ENCODE measurements around the gene TBC1D9B.

TBC1D9B gene

DNA sequence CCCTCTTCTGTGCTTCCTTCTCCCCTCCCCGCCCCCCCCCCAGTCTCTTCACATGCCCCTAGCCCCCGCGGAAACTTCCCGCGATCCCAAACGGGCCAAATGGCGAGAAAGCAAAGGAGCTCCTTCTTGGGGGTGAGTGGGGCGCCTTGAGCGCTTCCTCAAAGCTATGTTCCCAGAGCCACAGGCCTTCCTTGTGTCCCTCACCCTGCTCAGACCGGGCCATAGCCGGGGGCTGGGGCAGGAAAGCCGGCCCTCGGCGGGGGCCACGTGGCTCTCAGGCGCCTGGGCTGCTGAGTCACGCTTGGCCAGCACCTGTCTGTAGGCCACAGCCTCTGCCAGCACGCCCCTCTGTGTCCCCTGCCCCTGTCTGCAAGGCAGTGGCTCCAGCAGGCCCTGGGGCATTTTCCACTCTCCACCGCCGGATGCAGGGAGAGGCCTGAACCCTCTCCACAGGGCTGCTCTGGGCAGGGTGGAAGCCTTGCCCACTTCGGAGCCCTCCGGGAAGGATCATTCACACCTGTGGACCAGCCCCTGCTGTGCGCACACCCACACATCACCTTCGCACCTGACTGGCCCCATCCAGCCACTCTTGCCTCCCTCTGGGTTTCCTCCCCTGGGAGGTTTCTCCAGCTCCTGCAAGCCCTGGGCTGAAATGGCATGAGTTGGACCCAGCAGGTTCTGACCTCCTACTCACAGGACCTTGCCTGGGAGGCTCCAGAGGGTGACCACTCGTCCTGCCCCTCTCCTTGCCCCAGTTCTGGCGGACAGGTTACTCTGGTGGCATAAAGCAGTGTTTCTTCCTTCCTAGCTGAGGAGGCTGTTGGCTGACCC, 88.2 kb downstream of the TBC1D9B start:
- DNase-seq = no peak

- DNase-seq = peak; percentile 83
These were observed 88.9 kb downstream of the TBC1D9B start for GRCh38 chr5:179818746-179819295.

DNA sequence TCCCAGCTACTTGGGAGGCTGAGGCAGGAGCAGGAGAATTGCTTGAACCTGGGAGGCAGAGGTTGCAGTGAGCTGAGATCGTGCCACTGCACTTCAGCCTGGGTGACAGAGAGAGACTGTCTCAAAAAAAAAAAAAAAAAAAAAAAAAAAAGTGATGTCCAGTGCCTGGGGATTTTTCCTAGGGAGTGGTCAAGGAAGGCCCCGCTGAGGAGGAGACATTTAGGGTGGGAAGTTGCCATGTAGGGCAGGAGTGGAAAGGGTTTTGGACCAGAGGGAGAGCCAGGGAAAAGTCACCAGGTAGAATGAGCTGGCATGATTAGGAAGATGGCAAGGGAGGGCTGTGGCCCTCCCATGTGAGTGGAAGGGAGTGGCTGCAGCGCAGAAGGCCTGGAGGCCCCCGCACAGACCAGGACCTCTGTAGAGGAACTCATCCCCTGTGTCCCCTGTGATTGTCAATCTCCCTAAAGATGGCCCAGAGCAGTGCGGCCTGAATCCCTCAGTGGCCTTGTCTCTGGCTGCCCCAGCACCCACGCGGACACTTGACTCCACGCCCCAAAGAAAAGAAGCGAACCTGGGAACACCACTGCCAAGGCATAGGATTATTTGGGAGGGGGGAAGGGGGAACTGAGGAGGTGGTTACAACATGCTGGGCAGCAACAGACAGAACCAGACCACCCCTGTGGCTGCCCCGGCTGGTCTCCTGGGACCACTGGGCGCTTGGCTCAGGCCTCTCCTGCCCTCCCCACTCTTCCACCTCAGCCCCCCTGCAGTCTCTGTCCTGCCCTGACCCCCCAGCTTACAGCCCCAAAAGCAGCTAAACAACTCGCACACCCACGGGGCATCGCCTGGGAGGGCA, 89.6 kb downstream of the TBC1D9B start:
- no peak for DNase-seq

DNA sequence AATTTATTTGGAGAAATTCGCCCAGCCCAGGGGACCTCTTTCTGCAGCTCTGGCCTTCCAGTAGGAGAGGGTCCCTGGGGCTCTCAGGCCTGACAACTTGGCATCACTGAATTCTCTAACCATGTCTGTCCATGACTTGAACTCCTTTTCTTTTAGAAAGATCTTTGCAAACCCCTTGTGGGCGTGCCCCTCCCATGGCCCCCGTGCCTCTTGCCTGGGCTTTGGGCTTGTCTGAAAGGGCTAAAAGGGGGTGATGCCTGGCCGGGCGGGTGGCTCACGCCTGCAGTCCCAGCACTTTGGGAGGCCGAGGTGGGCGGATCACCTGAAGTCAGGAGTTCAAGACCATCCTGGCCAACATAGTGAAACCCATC, 90.2 kb downstream of the TBC1D9B start:
- no peak for DNase-seq

- no peak for DNase-seq
These were observed 90.8 kb downstream of the TBC1D9B start for GRCh38 chr5:179816796-179817469.

- DNase-seq = no peak
These were observed 91.3 kb downstream of the TBC1D9B start for GRCh38 chr5:179816401-179816795.

GRCh38 chr5:179815491-179816249, 92.0 kb downstream of the TBC1D9B start:
- DNase-seq = no peak

- no peak for DNase-seq
These were observed 93.6 kb downstream of the TBC1D9B start for GRCh38 chr5:179814090-179814489.

GRCh38 chr5:179812997-179813607, 94.6 kb downstream of the TBC1D9B start:
- no peak for DNase-seq

DNA sequence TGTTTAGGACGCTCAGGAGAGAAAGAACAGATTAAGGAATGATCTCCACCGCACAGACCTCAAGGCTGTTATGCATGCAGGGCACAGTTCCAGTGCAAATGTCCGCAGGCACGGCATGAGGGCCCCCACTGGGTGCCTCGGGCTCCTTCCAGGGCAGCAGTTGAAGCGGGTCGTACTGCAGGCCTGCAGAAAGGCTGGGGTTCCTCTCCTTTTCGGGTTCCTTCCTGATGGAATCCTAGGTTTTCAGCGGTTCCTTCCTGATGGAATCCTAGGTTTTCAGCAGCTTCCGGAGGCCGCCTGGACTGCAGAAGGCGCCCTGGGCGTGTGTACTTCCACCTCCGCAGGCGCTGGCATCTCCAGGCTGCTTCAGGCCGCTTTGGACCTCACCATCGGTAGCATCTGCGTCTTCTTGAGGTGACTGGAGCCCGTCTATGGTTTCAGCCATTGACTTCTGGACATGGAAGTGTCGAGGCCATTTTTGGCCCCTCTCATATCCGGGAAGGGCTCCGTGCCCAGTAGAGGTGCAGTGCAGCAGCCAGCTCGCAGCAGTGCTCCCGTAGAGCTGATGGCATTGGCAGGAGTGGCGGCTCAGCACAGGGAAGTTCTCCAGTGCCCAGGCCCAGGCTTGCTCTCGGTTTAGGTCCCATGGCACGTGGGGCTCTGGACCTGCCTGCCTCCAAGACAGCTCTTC, 95.4 kb downstream of the TBC1D9B start:
- no peak for DNase-seq

Data from activated CD4-positive, alpha-beta T cell treated with anti-CD3 and anti-CD28 coated beads, Interleukin-2, amount 50 U/mL, for 1 hour (primary cell).